Measurements from ENCODE around the gene LRP8.

- TF ChIP-seq POLR2A (IDR thresholded peaks at IDR 0.05), result no peak
- TF ChIP-seq, protein P1, sequence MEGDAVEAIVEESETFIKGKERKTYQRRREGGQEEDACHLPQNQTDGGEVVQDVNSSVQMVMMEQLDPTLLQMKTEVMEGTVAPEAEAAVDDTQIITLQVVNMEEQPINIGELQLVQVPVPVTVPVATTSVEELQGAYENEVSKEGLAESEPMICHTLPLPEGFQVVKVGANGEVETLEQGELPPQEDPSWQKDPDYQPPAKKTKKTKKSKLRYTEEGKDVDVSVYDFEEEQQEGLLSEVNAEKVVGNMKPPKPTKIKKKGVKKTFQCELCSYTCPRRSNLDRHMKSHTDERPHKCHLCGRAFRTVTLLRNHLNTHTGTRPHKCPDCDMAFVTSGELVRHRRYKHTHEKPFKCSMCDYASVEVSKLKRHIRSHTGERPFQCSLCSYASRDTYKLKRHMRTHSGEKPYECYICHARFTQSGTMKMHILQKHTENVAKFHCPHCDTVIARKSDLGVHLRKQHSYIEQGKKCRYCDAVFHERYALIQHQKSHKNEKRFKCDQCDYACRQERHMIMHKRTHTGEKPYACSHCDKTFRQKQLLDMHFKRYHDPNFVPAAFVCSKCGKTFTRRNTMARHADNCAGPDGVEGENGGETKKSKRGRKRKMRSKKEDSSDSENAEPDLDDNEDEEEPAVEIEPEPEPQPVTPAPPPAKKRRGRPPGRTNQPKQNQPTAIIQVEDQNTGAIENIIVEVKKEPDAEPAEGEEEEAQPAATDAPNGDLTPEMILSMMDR (IDR thresholded peaks at IDR 0.05 in 4 of 5, conservative IDR thresholded peaks at IDR 0.05 in 1 of 5), result no peak
Measured at GRCh38 chr1:53306168-53306567, 21.7 kb downstream of the LRP8 start.
